K562 (cell line): ENCODE results near the gene STRN3. TPM values are rescaled to one million over a fixed set of nuclear protein-coding genes. Genes with fewer than 3 reads are reported as not detected.

Experiments used
- FOXP4 ChIP-seq: sonication (generic); formaldehyde crosslinking; IDR thresholded peaks from 2 replicates; pipeline ENCODE4 v1.8.0; 2022; ENCODE audit warnings: mild to moderate bottlenecking, missing genetic modification reagents, borderline replicate concordance
- HDGF ChIP-seq: fragments of 450-650 bp; IDR thresholded peaks from 2 replicates; pipeline ENCODE4 v1.6.1; 2016
- HLTF ChIP-seq: fragments of 450-650 bp; IDR thresholded peaks from 2 replicates; pipeline ENCODE4 v1.6.1; 2016
- MAFF ChIP-seq: IDR thresholded peaks from 2 replicates; pipeline ENCODE4 v1.6.1; 2012; ENCODE audit warnings: low read length, improper control_type of control experiment
- NFYB ChIP-seq: IDR thresholded peaks from 2 replicates; pipeline ENCODE4 v1.6.1; 2011; ENCODE audit warnings: mild to moderate bottlenecking, moderate library complexity; ENCODE audit not compliant: insufficient read length; ENCODE audit errors: extremely low read depth
- RNF219 ChIP-seq: fragments of 250-450 bp; sonication (Bioruptor Pico); IDR thresholded peaks from 2 replicates; pipeline ENCODE4 v1.5.0; 2022; ENCODE audit warnings: mild to moderate bottlenecking
- SP1 ChIP-seq: sonication (generic); formaldehyde crosslinking; IDR thresholded peaks from 2 replicates; pipeline ENCODE4 v1.8.1; 2022; ENCODE audit warnings: mild to moderate bottlenecking, missing genetic modification reagents
- THRA ChIP-seq: fragments of 450-650 bp; IDR thresholded peaks from 2 replicates; pipeline ENCODE4 v1.6.1; 2017; ENCODE audit warnings: mild to moderate bottlenecking, moderate library complexity
- USF1 ChIP-seq: sonication (generic); formaldehyde crosslinking; IDR thresholded peaks from 2 replicates; pipeline ENCODE4 v1.9.0; 2022; ENCODE audit warnings: mild to moderate bottlenecking, missing genetic modification reagents
- ZBTB1 ChIP-seq: sonication (generic); formaldehyde crosslinking; IDR thresholded peaks from 2 replicates; pipeline ENCODE4 v1.8.1; 2023; ENCODE audit warnings: missing genetic modification reagents, low read depth, mild to moderate bottlenecking, borderline replicate concordance
- ZNF217 ChIP-seq: sonication (generic); formaldehyde crosslinking; IDR thresholded peaks from 2 replicates; pipeline ENCODE4 v1.8.0; 2022; ENCODE audit warnings: mild to moderate bottlenecking, missing genetic modification reagents
- ZNF407 ChIP-seq: fragments of 450-650 bp; IDR thresholded peaks from 2 replicates; pipeline ENCODE4 v1.6.1; 2016; ENCODE audit warnings: low read depth
- ZNF780A ChIP-seq: fragments of 250-450 bp; sonication (Bioruptor Pico); IDR thresholded peaks from 2 replicates; pipeline ENCODE4 v1.5.0; 2021; ENCODE audit warnings: mild to moderate bottlenecking
- polyA plus RNA-seq, 8 experiments: library from polyadenylated mRNA; depleted of rRNA in 4 of 8; stranded (reverse) in 5 of 8; unstranded in 3 of 8; fragments of >200 nt; fragmentation: Nextera tagmentation in 2 of 8; fragmentation: Illumina TruSeq in 1 of 8; extraction: Ambion mirVana in 2 of 8; extraction: Trizol in 1 of 8; gene quantifications; 2 replicates each; pipeline versions ENCODE4 v1.2.1 to v1.2.3, GENCODE V29; 2011 to 2014; ENCODE audit warnings: inconsistent platforms in 1 of 8, missing spikeins in 1 of 8
- total RNA-seq, 7 experiments: library from RNA; depleted of rRNA in 6 of 7; stranded (reverse); fragments of >200 nt in 6 of 7; fragmentation: Illumina TruSeq in 2 of 7; extraction: Trizol in 2 of 7; gene quantifications; 2 replicates each; pipeline versions ENCODE4 v1.2.1 to v1.2.3, GENCODE V29; 2011 to 2021; ENCODE audit warnings: low replicate concordance in 1 of 7

The STRN3 gene
- total and polyA plus RNA-seq, 9 of the 15 experiments (the other 6 are each of a cell fraction or from before 2014, with no cell fraction given) = 5.9 to 29.1 (median 16.0) TPM

GRCh38 chr14:31059152-31059924 lies 33.2 kb upstream of the STRN3 start (continued):
- TF ChIP-seq RNF219 (no peak), SP1 (peak; percentile 68), MAFF (no peak), ZBTB1 (CRISPR knock-in tag) (no peak; the same call in 1 of the 2 replicates), HLTF (peak; percentile 73; the same call in 1 of the 2 replicates), USF1 (CRISPR knock-in tag) (no peak), HDGF (no peak), THRA (no peak), ZNF217 (CRISPR knock-in tag) (no peak), ZNF407 (no peak), ZNF780A (CRISPR knock-in tag) (no peak), FOXP4 (no peak), NFYB (no peak)
